PC-3 (cell line): ENCODE data around the gene SCGB1C1.

Experiments used
- EZH2 ChIP-seq: fragments of 300-600 bp; sonication (generic); IDR thresholded peaks from one replicate; pipeline ENCODE4 v1.6.1; 2017; ENCODE audit warnings: antibody characterized with exemption, mild to moderate bottlenecking, low read length; ENCODE audit not compliant: unreplicated experiment
- EZH2phosphoT487 ChIP-seq: fragments of 300-600 bp; sonication (generic); IDR thresholded peaks from 2 replicates; pipeline ENCODE4 v1.6.1; 2018; ENCODE audit warnings: mild to moderate bottlenecking, antibody characterized with exemption, low read length, borderline replicate concordance
- TF ChIP-seq, protein P1 (sequence below): fragments of 300-600 bp; sonication (generic); conservative IDR thresholded peaks from 2 replicates; pipeline ENCODE4 v1.5.1; 2017; ENCODE audit warnings: antibody characterized with exemption, low read depth, mild to moderate bottlenecking, low read length

DNA sequence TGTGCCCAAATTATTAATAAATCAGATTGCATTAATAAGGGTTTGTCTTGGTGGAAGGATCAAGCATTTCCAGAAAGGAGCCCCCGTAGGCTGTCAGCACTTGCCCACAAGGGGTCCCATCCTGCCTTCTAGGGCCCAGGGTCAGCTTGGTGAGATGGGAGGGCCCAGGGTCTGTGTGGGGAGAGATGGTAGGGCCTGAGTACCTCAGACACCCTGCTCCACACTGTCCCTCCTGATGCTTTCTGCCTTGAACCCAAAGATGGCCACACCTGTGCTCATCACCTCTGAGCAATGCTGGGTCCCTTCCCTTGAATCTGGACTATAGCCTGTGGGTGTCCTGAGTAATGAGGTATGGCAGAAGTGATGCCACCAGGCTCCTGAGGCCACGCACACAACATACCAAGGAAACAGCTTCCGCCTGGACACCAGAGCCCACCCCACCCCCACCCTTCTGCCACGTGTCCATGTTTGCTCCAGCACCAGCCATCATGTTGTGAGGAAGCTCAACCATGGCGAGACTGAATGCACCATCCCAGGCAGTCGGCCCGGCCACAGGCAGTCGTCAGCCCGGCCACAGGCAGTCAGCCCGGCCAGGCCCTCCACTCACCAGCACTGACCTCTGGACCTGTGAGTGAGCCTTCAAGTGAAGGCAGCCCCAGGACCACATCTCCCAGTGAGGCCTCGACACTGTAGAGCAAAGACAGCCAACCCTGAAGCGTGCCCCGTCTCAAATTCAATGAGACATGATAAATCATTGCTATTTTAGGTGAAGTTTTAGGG lies 7.5 kb downstream of the SCGB1C1 start:
- TF ChIP-seq EZH2phosphoT487 (no peak), EZH2 (no peak)
- TF ChIP-seq, protein P1, sequence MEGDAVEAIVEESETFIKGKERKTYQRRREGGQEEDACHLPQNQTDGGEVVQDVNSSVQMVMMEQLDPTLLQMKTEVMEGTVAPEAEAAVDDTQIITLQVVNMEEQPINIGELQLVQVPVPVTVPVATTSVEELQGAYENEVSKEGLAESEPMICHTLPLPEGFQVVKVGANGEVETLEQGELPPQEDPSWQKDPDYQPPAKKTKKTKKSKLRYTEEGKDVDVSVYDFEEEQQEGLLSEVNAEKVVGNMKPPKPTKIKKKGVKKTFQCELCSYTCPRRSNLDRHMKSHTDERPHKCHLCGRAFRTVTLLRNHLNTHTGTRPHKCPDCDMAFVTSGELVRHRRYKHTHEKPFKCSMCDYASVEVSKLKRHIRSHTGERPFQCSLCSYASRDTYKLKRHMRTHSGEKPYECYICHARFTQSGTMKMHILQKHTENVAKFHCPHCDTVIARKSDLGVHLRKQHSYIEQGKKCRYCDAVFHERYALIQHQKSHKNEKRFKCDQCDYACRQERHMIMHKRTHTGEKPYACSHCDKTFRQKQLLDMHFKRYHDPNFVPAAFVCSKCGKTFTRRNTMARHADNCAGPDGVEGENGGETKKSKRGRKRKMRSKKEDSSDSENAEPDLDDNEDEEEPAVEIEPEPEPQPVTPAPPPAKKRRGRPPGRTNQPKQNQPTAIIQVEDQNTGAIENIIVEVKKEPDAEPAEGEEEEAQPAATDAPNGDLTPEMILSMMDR = no peak
